SK-N-SH (cell line): ENCODE results near the gene CNRIP1.

ENCODE experiments used
- CTCF ChIP-seq: fragments of 200-600 bp; sonication (generic); IDR thresholded peaks from 2 replicates; pipeline ENCODE4 v1.6.1; 2017; ENCODE audit warnings: antibody characterized with exemption, mild to moderate bottlenecking, moderate library complexity
- REST ChIP-seq: IDR thresholded peaks from 2 replicates; pipeline ENCODE4 v1.6.1; 2012; ENCODE audit warnings: mild to moderate bottlenecking, low read depth, low read length, moderate library complexity
- RXRA ChIP-seq: IDR thresholded peaks from 2 replicates; pipeline ENCODE4 v1.4.0; 2012; ENCODE audit warnings: low read depth, mild to moderate bottlenecking, borderline replicate concordance
- ZBTB33 ChIP-seq: IDR thresholded peaks from 2 replicates; pipeline ENCODE4 v1.4.0; 2012; ENCODE audit warnings: low read depth, borderline replicate concordance

GRCh38 chr2:68248806-68249205 lies 70.9 kb downstream of the CNRIP1 start:
- TF ChIP-seq CTCF (no peak), ZBTB33 (no peak), RXRA (no peak), REST (no peak)
